T-cell (primary cell): ENCODE measurements around the gene LDLRAD4. TPM values are rescaled to one million over a fixed set of nuclear protein-coding genes. Genes with fewer than 3 reads are reported as not detected.
A peak's percentile ranks its signal among the peaks of the same experiment; 100 is the strongest.

ENCODE experiments used
- ATAC-seq, 4 experiments: fragments of 200-7000 bp in 3 of 4; fragments of 150-1000 bp in 1 of 4; cut with Tn5 transposase; replicated peaks in 1 of 4; 1 replicate in 3 of 4; 2 replicates in 1 of 4; pipeline ENCODE4 v1.10.0; 2021; ENCODE audit warnings: moderate library complexity in 3 of 4, mild to moderate bottlenecking in 2 of 4, moderate number of reproducible peaks in 1 of 4
- CTCF ChIA-PET, 2 donors: fragments of 300-600 bp; sonication (Branson Sonifier 250); formaldehyde crosslinking; loops; one replicate each; lab custom pipeline; 2022; ENCODE audit warnings: antibody characterized with exemption in 2 of 2; lab: Charles Lee
- POLR2A ChIA-PET, 2 donors: fragments of 300-600 bp; sonication (Branson Sonifier 250); formaldehyde crosslinking; loops; one replicate each; lab custom pipeline; 2022; ENCODE audit warnings: antibody characterized with exemption in 2 of 2; lab: Charles Lee
- DNase-seq, 35 experiments: peaks; one replicate each; pipeline versions ENCODE4 v3.0.0 to v3.0.0-alpha.2; 2013 to 2023
- H3K27ac ChIP-seq: one replicate; pipeline ENCODE4 v1.5.1; 2013; ENCODE audit warnings: low read length
- H3K27me3 ChIP-seq, 2 experiments: replicated peaks in 1 of 2; 1 replicate in 1 of 2; 2 replicates in 1 of 2; pipeline versions ENCODE4 v1.6.1 to v1.7.0; 2013; ENCODE audit warnings: low read length in 1 of 2, mixed read lengths in 1 of 2; ENCODE audit not compliant: control insufficient read depth in 2 of 2, insufficient read depth in 2 of 2; ENCODE audit errors: extremely low read depth in 1 of 2
- H3K36me3 ChIP-seq, 2 donors: 1 replicate in 1 of 2; 2 replicates in 1 of 2; pipeline versions ENCODE4 v1.6.1 to v1.7.0; 2013; ENCODE audit warnings: low read length in 1 of 2; ENCODE audit not compliant: control insufficient read depth in 2 of 2, insufficient read depth in 1 of 2; ENCODE audit errors: extremely low read depth in 1 of 2
- H3K4me1 ChIP-seq, 2 experiments: 1 replicate in 1 of 2; 2 replicates in 1 of 2; pipeline versions ENCODE4 v1.6.1 to v1.7.0; 2013; ENCODE audit warnings: low read length in 2 of 2, mixed read lengths in 1 of 2; ENCODE audit not compliant: insufficient read depth in 2 of 2, control insufficient read depth in 1 of 2; ENCODE audit errors: extremely low read depth in 1 of 2
- H3K4me3 ChIP-seq, 2 donors: 1 replicate in 1 of 2; 2 replicates in 1 of 2; pipeline versions ENCODE4 v1.5.1 to v1.7.0; 2013; ENCODE audit warnings: mild to moderate bottlenecking in 2 of 2, low read length in 1 of 2, moderate library complexity in 1 of 2; ENCODE audit not compliant: control insufficient read depth in 1 of 2; ENCODE audit errors: extremely low read depth in 1 of 2
- H3K9me3 ChIP-seq: 2 replicates; pipeline ENCODE4 v1.7.0; 2013
- H3K27ac Mint-ChIP-seq, 2 donors: one replicate each; pipeline ENCODE4 v1.8.0; 2020 to 2021; ENCODE audit warnings: mild to moderate bottlenecking in 2 of 2, mixed read lengths in 2 of 2
- H3K27me3 Mint-ChIP-seq, 2 donors: one replicate each; pipeline ENCODE4 v1.8.0; 2021 to 2022; ENCODE audit warnings: mixed read lengths in 2 of 2
- H3K36me3 Mint-ChIP-seq: one replicate; pipeline ENCODE4 v1.8.0; 2021; ENCODE audit warnings: mixed read lengths
- H3K4me1 Mint-ChIP-seq, 3 donors: one replicate each; pipeline ENCODE4 v1.8.0; 2020 to 2022; ENCODE audit warnings: mixed read lengths in 3 of 3, mild to moderate bottlenecking in 1 of 3
- H3K4me3 Mint-ChIP-seq, 3 donors: one replicate each; pipeline ENCODE4 v1.8.0; 2020 to 2022; ENCODE audit warnings: mild to moderate bottlenecking in 3 of 3, mixed read lengths in 3 of 3, moderate library complexity in 3 of 3
- H3K9me3 Mint-ChIP-seq, 3 donors: one replicate each; pipeline ENCODE4 v1.8.0; 2020 to 2022; ENCODE audit warnings: mixed read lengths in 3 of 3
- WGBS: methylation state at CpG from one replicate; pipeline ENCODE4 v1.1.5; 2013; ENCODE audit warnings: missing lambda C conversion rate; ENCODE audit not compliant: insufficient coverage; 5-methylcytosine and 5-hydroxymethylcytosine counted together
- total RNA-seq, 35 experiments: library from RNA in 6 of 35; stranded (reverse) in 6 of 35; fragments of 120-200 nt in 1 of 35; gene quantifications; one replicate each; pipeline versions ENCODE4 v1.2.1 to v1.2.4 and lab custom pipeline; 2013 to 2026

Gene LDLRAD4
- total RNA-seq, 5 donors from 2014 or later (not counting 1 experiment from before 2014, with no cell fraction given): 57.6 to 80.8 (median 72.4) TPM

DNA sequence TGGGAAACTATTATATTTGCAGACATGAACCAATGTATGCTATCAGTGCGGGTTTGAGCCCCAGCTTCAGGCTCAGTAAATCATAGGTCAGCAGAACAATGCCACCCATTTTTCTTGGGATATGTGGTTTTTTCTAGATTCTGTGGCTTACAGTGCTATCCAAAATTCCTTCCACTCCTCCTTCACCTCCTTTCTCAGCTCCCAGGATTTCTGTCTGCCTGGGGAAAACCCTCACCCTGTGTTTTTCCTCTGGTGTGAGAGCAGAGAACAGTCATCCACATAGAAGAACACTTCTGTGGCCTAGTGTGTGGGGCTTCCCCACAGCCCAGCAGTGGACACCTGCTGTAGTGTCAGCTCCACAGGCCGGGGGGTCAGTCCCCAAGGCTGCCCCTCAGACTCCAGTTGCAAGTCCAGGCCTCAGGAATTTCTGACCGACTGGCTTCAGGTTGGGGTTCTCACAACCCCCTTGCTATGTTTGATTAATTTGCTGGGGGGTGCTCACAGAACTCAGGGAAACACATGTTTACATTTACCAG, 238.2 kb downstream of the LDLRAD4 start:
- peaks cover 47 to 66% (median 59%) of the 10 kb centered on the region in 3 donors for H3K4me1 Mint-ChIP-seq
- H3K27me3 Mint-ChIP-seq: no peaks in the 10 kb centered on the region
- H3K4me3 Mint-ChIP-seq: peak overlapping the region in 1 of 3 donors; percentile 40
- peaks cover 0 to 2% of the 10 kb centered on the region in 2 experiments for H3K27me3 ChIP-seq
- DNase-seq: no peak
- ChIA-PET POLR2A (no interaction called here), CTCF (no interaction called here)
- no peaks in the 10 kb centered on the region for H3K9me3 ChIP-seq
- no peaks in the 10 kb centered on the region for H3K9me3 Mint-ChIP-seq
- ATAC-seq: no peak
- H3K36me3 ChIP-seq: no peaks in the 10 kb centered on the region
- H3K36me3 Mint-ChIP-seq: peaks cover 11% of the 10 kb centered on the region
- peaks cover 9 to 41% of the 10 kb centered on the region in 2 experiments for H3K4me1 ChIP-seq
- H3K27ac Mint-ChIP-seq: peak overlapping the region in 1 of 2 donors; percentile 36
- no peak overlapping the region for H3K4me3 ChIP-seq
- no peak overlapping the region for H3K27ac ChIP-seq
- WGBS: 83% methylated on average over 1 of the region's 3 CpGs

DNA sequence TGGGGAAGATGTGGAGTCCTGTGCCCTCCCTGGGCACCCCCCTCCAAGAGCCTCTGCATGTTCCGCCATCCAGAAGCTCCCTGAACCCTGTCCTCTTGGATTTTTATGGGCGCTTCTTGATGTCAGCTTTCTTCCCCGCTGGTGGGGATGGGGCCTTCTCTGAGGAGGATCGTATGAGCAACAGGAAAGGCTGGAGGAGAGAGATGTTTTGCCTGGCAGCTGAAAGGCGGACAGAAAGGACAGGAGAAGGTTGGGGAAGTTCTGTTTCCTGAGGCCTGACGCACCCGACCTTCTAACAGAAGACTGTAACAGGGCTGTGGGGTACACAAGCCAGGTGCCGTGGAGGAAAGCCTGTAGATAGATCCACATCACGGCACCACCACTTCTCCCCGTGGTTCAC, 238.8 kb downstream of the LDLRAD4 start:
- Histone ChIP-seq H3K36me3 (no peaks in the 10 kb centered on the region), H3K27ac (no peak overlapping the region), H3K27me3 (peaks cover 0 to 2% of the 10 kb centered on the region in 2 experiments), H3K4me3 (no peak overlapping the region), H3K9me3 (no peaks in the 10 kb centered on the region), H3K4me1 (peaks cover 9 to 46% of the 10 kb centered on the region in 2 experiments)
- 93% methylated on average over 7 of the region's 10 CpGs for WGBS
- Mint-ChIP-seq H3K36me3 (peaks cover 11% of the 10 kb centered on the region), H3K4me1 (peaks cover 53 to 68% (median 62%) of the 10 kb centered on the region in 3 donors), H3K27me3 (no peaks in the 10 kb centered on the region), H3K27ac (no peak overlapping the region), H3K4me3 (no peak overlapping the region), H3K9me3 (no peaks in the 10 kb centered on the region)
- POLR2A ChIA-PET: no interaction called here
- no peak for DNase-seq
- CTCF ChIA-PET: no interaction called here
- no peak for ATAC-seq

DNA sequence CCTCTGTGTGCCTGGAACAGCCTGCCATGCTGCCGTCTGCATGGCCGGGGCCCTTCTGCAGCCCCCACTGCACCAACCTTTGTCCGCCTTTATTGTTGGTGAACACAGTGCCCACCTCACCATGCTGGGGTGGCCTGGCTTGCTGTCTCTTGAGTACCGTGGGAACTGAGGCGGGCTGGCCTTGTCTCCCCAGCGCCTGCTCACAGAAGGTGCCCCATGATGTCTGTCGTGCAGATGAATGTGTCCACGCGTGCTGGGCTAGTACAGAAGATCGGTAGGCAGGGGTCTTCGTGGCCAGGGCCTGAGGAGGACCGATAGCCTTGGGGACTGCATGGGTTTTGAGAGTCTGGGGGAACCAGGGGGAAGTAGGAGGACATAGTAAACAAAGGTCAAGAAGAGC, 242.4 kb downstream of the LDLRAD4 start:
- ChIA-PET POLR2A (no interaction called here), CTCF (no interaction called here)
- Histone ChIP-seq H3K27ac (no peak overlapping the region), H3K4me1 (peaks cover 30 to 63% of the 10 kb centered on the region in 2 experiments), H3K4me3 (no peak overlapping the region), H3K9me3 (no peaks in the 10 kb centered on the region), H3K36me3 (no peaks in the 10 kb centered on the region), H3K27me3 (peaks cover 0 to 2% of the 10 kb centered on the region in 2 experiments)
- Mint-ChIP-seq H3K27me3 (no peaks in the 10 kb centered on the region), H3K4me1 (peaks cover 71 to 81% (median 73%) of the 10 kb centered on the region in 3 donors), H3K4me3 (no peak overlapping the region), H3K36me3 (peaks cover 13% of the 10 kb centered on the region), H3K27ac (peak overlapping the region; percentile 60 to 97), H3K9me3 (no peaks in the 10 kb centered on the region)
- no peak for DNase-seq
- ATAC-seq: no peak
- 94% methylated on average over 8 of the region's 12 CpGs for WGBS

DNA sequence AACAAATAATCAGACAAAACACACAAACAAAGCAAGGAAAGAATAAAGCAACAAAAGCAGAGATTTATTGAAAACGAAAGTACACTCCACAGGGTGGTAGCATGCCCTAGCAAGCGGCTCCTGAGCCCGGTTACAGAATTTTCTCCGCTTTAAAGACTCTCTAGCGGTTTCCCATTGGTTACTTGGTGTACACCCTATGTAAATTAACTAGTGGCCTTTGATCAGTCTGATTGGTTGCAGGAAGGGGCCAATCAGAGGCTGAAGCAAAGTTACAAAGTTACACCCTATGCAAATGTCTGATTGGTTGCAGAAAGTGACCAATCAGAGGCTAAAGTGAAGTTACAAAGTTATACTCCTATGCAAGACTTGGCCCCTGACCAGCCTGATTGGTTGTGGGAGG, 242.9 kb downstream of the LDLRAD4 start:
- no peaks in the 10 kb centered on the region for H3K27me3 Mint-ChIP-seq
- CTCF ChIA-PET: no interaction called here

DNA sequence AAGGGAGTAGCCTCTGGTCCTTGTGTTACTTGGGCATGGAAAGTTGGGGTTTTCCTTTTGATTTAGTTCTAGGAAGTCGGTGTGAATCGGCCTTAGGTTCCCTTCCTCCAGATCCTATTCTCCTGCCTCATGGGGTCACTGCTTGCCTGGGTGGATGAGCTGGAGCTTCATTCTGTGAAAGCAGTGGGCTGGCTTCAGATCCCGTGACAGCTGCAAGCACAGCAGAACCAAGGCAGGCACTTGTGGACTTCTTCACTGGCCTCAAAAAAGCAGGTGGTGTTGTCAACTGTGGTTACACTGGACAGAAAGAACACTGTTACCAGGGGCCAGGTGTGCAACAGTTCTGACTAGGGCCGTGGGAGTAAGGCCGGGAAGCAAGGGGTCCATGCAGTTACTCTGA, 243.4 kb downstream of the LDLRAD4 start:
- ATAC-seq: no peak
- peaks cover 27 to 61% of the 10 kb centered on the region in 2 experiments for H3K4me1 ChIP-seq
- Mint-ChIP-seq H3K4me3 (peak overlapping the region in 1 of 3 donors; percentile 28), H3K27me3 (no peaks in the 10 kb centered on the region), H3K36me3 (peaks cover 21% of the 10 kb centered on the region), H3K27ac (peak overlapping the region; percentile 78 to 97), H3K9me3 (peaks cover 0 to 6% (median 2%) of the 10 kb centered on the region in 3 donors), H3K4me1 (peaks cover 71 to 81% (median 74%) of the 10 kb centered on the region in 3 donors)
- no peak overlapping the region for H3K27ac ChIP-seq
- H3K4me3 ChIP-seq: no peak overlapping the region
- no peaks in the 10 kb centered on the region for H3K36me3 ChIP-seq
- ChIA-PET POLR2A (interaction anchor here in 1 of 2 donors (0.5 kb wide), 1 partner anchor 148 kb away, joined by 6 read pairs; no protein-coding TSS in a partner anchor), CTCF (no interaction called here)
- DNase-seq: no peak
- no peaks in the 10 kb centered on the region for H3K27me3 ChIP-seq
- no peaks in the 10 kb centered on the region for H3K9me3 ChIP-seq
- WGBS: 98% methylated on average over 5 of the region's 5 CpGs

More for the DNA sequence above, 242.9 kb downstream of the LDLRAD4 start:
- H3K4me1 Mint-ChIP-seq: peaks cover 69 to 79% (median 73%) of the 10 kb centered on the region in 3 donors
- H3K27ac ChIP-seq: no peak overlapping the region
- H3K9me3 Mint-ChIP-seq: peaks cover 0 to 2% (median 1%) of the 10 kb centered on the region in 3 donors
- ATAC-seq (no peak), DNase-seq (no peak)
- H3K27ac Mint-ChIP-seq: peak overlapping the region; percentile 60 to 97
- peaks cover 16% of the 10 kb centered on the region for H3K36me3 Mint-ChIP-seq
- H3K4me3 ChIP-seq: no peak overlapping the region
- H3K9me3 ChIP-seq: no peaks in the 10 kb centered on the region
- no peaks in the 10 kb centered on the region for H3K36me3 ChIP-seq
- no peak overlapping the region for H3K4me3 Mint-ChIP-seq
- no peaks in the 10 kb centered on the region for H3K27me3 ChIP-seq
- WGBS: no CpG with 5 or more reads among the region's 5 CpGs
- peaks cover 27 to 63% of the 10 kb centered on the region in 2 experiments for H3K4me1 ChIP-seq
- POLR2A ChIA-PET: no interaction called here

DNA sequence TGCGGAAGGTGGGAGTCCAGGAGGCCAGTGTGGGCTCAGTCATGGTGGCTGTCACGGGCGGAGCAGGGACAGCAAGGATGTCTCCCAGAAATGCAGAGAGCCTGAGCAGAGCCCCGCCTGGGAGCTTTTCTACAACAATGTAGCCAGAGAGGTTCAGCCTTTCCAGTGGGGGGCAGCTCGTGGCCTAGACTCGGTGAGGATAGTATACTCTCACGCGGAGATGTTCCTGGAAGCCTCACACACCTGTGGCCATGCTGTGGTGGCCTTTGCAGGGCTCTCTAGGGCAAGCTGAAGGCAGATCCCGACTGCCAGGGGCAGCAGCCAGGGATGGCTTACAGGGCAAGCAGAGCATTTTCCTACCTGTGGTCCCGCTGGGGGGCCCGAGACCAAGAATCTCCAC, 244.1 kb downstream of the LDLRAD4 start:
- Mint-ChIP-seq H3K27ac (peak overlapping the region; percentile 78 to 97), H3K4me1 (peaks cover 70 to 79% (median 71%) of the 10 kb centered on the region in 3 donors), H3K4me3 (peak overlapping the region in 1 of 3 donors; percentile 28), H3K9me3 (peaks cover 0 to 13% (median 2%) of the 10 kb centered on the region in 3 donors), H3K27me3 (no peaks in the 10 kb centered on the region), H3K36me3 (peaks cover 24% of the 10 kb centered on the region)
- WGBS: 85% methylated on average over 11 of the region's 11 CpGs
- ATAC-seq (no peak), DNase-seq (no peak)
- Histone ChIP-seq H3K4me1 (peaks cover 27 to 54% of the 10 kb centered on the region in 2 experiments), H3K27ac (peak overlapping the region; percentile 52), H3K27me3 (no peaks in the 10 kb centered on the region), H3K9me3 (peaks cover 2% of the 10 kb centered on the region), H3K36me3 (no peaks in the 10 kb centered on the region), H3K4me3 (no peak overlapping the region)
- ChIA-PET CTCF (no interaction called here), POLR2A (interaction anchor here in 1 of 2 donors (0.5 kb wide), 1 partner anchor 149 kb away, joined by 6 read pairs; no protein-coding TSS in a partner anchor)
